Muscle of leg (tissue), 11 donors: ENCODE results near the gene ECI2. TPM values are rescaled to one million over a fixed set of nuclear protein-coding genes. Genes with fewer than 3 reads are reported as not detected.
"Not testable (repeated sequence)": the region's sequence is repeated elsewhere in the genome, so short reads cannot be mapped to it uniquely, and the experiment has no call there.

Experiments used
- DNase-seq: peaks from one replicate; pipeline ENCODE4 v3.0.0; 2013
- H3K27ac ChIP-seq: one replicate; pipeline ENCODE4 v1.5.1; 2013; ENCODE audit warnings: mild to moderate bottlenecking, low read length, control low read depth
- H3K27me3 ChIP-seq: one replicate; pipeline ENCODE4 v1.6.1; 2013; ENCODE audit warnings: low read length; ENCODE audit not compliant: control insufficient read depth, insufficient read depth
- H3K36me3 ChIP-seq: one replicate; pipeline ENCODE4 v1.6.1; 2013; ENCODE audit warnings: low read length; ENCODE audit not compliant: control insufficient read depth, insufficient read depth
- H3K4me1 ChIP-seq: one replicate; pipeline ENCODE4 v1.6.1; 2013; ENCODE audit warnings: low read length; ENCODE audit not compliant: control insufficient read depth, insufficient read depth
- H3K4me3 ChIP-seq: one replicate; pipeline ENCODE4 v1.5.1; 2013; ENCODE audit warnings: low read length, control low read depth
- H3K9me3 ChIP-seq: replicated peaks from 2 replicates; pipeline ENCODE4 v1.6.1; 2013; ENCODE audit warnings: low read depth, low read length; ENCODE audit not compliant: control insufficient read depth
- WGBS: methylation state at CpG from one replicate; pipeline ENCODE4 v1.1.5; 2013; ENCODE audit warnings: missing lambda C conversion rate; ENCODE audit not compliant: insufficient coverage; 5-methylcytosine and 5-hydroxymethylcytosine counted together
- polyA plus RNA-seq, 8 donors: library from polyadenylated mRNA; unstranded; fragments of 120-200 nt; gene quantifications; one replicate each; pipeline versions ENCODE4 v1.2.1 to v1.2.3, GENCODE V29; 2013; ENCODE audit warnings: inconsistent platforms in 1 of 8, low replicate concordance in 1 of 8; ENCODE audit not compliant: insufficient read length in 8 of 8, insufficient read depth in 1 of 8
- total RNA-seq: library from RNA; stranded (reverse); fragments of 120-200 nt; gene quantifications from one replicate; pipeline ENCODE4 v1.2.4, GENCODE V29; 2013

ECI2 gene
- total and polyA plus RNA-seq, 9 donors: 44.6 to 61.5 (median 52.5) TPM

DNA sequence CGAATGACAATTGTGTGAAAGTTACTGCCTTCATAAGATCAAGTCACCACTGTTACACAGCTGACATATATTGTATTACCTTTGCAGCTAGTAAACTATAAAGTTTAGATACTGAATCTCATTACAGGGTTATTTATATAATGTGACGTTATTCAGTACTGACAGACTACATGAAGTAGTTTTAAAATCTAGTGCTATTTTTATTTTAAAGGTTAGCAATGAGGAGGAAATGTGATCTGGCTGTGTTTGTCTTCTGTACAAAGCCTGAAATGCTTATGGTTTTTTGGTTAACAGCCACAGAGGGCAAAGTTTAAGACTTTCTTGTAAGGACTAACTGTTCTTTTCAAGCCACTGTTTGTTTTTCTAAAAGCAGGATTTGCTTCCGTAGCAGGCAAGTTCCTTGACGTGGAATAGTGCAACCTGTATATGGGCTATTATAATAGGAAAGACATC lies 26.0 kb downstream of the ECI2 start:
- not testable (repeated sequence) for H3K36me3 ChIP-seq, H3K27me3 ChIP-seq, DNase-seq, H3K27ac ChIP-seq, H3K4me3 ChIP-seq, H3K4me1 ChIP-seq
- WGBS: no CpG with 5 or more reads among the region's 4 CpGs
- H3K9me3 ChIP-seq: peaks cover 10% of the 10 kb centered on the region

DNA sequence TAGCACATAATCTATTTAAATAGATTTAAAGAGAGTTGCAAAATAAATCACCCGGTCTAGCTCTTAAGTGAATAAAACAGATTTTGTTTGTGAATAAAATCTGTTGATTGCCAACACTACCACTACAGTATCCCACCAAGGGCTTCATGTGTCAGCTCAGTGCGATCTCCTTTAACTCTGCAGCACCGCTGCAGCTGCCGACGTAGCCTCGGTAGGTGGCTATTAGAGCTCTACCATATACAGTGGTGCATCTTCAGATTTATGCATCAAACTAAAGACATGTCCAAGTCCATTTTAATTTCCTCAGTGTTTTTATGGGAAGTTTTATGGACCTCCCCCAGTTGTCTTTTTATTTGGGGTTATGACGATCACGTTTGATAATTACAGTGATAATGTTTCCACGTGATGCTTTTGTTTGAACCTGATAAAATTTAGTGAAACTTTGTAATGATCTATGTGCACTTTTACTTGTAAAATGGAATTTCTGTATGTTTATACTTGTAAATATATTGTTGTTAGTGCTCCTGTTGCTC lies 26.7 kb downstream of the ECI2 start:
- WGBS: no CpG with 5 or more reads among the region's 9 CpGs
- Histone ChIP-seq H3K9me3 (peaks cover 9% of the 10 kb centered on the region), H3K4me1 (no peaks in the 10 kb centered on the region), H3K27me3 (no peaks in the 10 kb centered on the region), H3K27ac (no peak overlapping the region), H3K4me3 (no peak overlapping the region), H3K36me3 (no peaks in the 10 kb centered on the region)
- peak; percentile 6 for DNase-seq

DNA sequence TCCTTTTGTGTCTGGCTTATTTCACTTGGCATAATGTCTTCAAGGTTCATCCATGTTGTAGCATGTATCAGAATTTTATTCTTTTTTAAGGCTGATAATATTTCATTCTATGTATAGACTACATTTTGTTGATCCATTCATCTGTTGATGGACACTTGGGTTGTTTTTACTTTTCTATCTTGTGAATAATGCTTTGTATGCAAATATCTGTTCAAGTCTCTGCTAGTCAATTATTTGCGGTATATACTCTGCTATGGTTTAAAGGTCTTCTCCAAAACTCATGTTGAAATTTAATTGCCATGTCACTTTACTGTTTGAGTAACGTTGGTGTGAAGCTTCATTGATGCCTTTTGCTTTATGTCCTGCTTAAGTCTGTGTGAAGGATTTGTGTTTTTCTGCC lies 27.5 kb downstream of the ECI2 start:
- Histone ChIP-seq H3K27me3 (no peaks in the 10 kb centered on the region), H3K27ac (no peak overlapping the region), H3K4me1 (no peaks in the 10 kb centered on the region), H3K4me3 (no peak overlapping the region), H3K36me3 (no peaks in the 10 kb centered on the region), H3K9me3 (peaks cover 4% of the 10 kb centered on the region)
- WGBS: no CpG with 5 or more reads among the region's 2 CpGs
- DNase-seq: no peak

DNA sequence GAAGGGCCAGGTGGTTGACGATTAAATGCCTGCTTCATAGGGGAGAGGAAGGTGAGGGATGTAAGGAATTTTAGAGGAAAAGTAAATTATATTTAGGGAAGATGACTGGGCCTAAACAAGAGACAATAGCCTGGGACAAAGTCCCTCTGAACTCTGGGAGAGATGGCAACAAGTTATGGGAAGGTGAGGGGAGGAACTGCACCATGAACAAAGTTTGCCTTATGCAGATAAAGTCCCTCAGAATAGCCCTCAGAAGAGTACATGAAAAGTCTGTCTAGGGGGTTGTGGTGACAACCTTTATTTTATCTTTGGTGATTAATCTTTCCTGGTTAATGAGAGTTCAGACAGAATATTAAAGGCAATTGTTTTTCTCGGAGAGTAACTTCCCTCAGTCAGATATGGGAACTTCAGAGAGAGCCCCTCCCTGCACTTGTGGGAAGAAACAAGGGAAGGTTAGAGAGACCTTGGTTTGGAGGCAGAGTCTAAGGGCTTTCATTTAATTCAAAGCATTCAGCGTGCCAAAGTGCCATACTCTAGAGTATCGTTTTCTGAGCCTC lies 29.3 kb downstream of the ECI2 start:
- Histone ChIP-seq H3K27me3 (no peaks in the 10 kb centered on the region), H3K9me3 (no peaks in the 10 kb centered on the region), H3K4me3 (no peak overlapping the region), H3K4me1 (no peaks in the 10 kb centered on the region), H3K36me3 (no peaks in the 10 kb centered on the region), H3K27ac (no peak overlapping the region)
- WGBS: 88% methylated on average over 1 of the region's 4 CpGs
- DNase-seq: no peak

DNA sequence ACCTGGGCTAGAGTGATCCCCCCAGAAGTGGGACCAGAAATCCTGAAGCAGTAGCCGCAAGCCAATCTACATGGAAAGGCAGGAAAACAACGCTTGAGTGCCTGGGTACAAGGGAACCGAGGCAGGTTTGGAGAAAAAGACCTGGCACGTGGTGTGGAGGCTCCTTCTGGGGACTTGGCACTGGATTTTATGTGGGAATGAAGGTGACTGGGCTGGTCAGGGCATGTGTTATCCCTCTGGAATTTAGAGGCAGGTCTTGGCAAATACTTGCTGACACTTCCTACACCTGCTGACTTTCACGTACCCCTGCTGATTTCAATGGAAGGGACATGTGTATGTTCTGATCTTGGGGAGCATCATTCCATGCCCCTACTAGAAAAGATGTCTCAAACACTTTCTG lies 31.4 kb downstream of the ECI2 start:
- WGBS: 92% methylated on average over 5 of the region's 5 CpGs
- Histone ChIP-seq H3K36me3 (no peaks in the 10 kb centered on the region), H3K9me3 (no peaks in the 10 kb centered on the region), H3K4me1 (no peaks in the 10 kb centered on the region), H3K27me3 (no peaks in the 10 kb centered on the region), H3K4me3 (no peak overlapping the region), H3K27ac (no peak overlapping the region)
- no peak for DNase-seq

DNA sequence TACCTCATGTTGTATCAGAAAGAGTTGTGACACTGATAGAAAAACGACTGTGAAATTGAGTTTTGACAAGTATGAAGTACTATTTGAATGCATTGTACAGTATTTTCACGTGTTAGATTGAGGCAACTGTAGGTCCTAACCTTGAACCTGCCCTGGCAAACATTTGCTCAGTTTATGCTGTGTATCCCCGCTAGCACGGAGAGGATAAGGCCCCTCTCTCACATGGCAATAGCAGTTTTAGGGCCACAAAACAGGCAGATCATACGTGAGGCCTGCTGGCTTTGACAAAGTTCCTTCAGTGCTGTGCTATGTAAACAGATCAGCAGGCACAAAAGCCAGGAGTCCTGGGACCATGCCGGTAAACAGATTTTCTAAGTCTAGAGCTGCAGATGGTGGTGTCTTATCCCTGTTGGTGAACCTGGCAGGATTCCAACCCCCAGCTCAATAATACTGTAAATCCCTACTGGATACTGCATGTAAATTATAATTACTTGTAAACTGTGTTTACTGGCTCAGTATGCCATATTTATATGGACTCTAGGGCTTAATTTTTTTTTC lies 32.6 kb downstream of the ECI2 start:
- H3K4me1 ChIP-seq: no peaks in the 10 kb centered on the region
- H3K27me3 ChIP-seq: no peaks in the 10 kb centered on the region
- H3K27ac ChIP-seq: no peak overlapping the region
- peak; percentile 13 for DNase-seq
- no peaks in the 10 kb centered on the region for H3K9me3 ChIP-seq
- 45% methylated on average over 4 of the region's 6 CpGs for WGBS
- H3K4me3 ChIP-seq: no peak overlapping the region
- H3K36me3 ChIP-seq: no peaks in the 10 kb centered on the region

DNA sequence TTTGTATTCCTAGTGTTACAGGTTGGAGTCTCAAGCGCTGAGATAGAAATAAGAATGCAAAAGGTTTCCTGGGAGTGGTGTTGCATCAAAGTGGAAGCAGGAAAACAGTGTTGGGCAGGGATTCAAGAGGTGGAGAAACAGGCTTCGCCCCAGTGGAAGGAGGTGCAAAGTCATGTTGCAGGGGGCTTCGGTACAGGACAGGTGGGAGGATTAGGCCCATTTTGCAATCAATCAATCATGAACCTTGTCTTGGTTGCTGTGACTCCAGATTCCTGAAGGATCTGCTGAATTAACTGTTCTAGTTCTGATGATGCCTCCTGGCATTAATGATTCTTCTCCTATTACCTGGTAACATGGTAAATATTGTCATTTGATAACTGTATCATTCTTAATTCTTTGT lies 34.1 kb downstream of the ECI2 start:
- WGBS: 100% methylated on average over 2 of the region's 3 CpGs
- no peaks in the 10 kb centered on the region for H3K4me1 ChIP-seq
- H3K9me3 ChIP-seq: no peaks in the 10 kb centered on the region
- H3K4me3 ChIP-seq: no peak overlapping the region
- H3K27ac ChIP-seq: no peak overlapping the region
- no peak for DNase-seq
- H3K36me3 ChIP-seq: no peaks in the 10 kb centered on the region
- no peaks in the 10 kb centered on the region for H3K27me3 ChIP-seq

DNA sequence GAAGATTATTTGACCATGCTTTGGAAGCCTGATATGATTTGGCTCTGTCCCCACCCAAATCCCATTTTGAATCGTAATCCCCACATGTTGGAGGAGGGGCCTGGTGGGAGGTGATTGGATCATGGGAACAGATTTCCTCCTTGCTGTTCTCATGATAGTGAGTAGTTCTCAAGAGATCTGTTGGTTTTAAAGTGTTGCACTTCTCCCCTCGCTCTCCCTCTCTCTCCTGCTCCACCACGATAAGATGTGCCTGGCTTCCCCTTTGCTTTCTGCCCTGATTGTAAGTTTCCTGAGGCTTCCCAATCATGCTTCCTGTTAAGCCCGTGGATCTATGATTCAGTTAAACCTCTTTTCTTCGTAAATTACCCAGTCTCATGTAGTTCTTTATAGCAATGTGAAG lies 34.7 kb downstream of the ECI2 start:
- no peak for DNase-seq
- no peak overlapping the region for H3K4me3 ChIP-seq
- no peak overlapping the region for H3K27ac ChIP-seq
- WGBS: no CpG with 5 or more reads among the region's 5 CpGs
- no peaks in the 10 kb centered on the region for H3K9me3 ChIP-seq
- H3K4me1 ChIP-seq: no peaks in the 10 kb centered on the region
- no peaks in the 10 kb centered on the region for H3K27me3 ChIP-seq
- H3K36me3 ChIP-seq: no peaks in the 10 kb centered on the region

DNA sequence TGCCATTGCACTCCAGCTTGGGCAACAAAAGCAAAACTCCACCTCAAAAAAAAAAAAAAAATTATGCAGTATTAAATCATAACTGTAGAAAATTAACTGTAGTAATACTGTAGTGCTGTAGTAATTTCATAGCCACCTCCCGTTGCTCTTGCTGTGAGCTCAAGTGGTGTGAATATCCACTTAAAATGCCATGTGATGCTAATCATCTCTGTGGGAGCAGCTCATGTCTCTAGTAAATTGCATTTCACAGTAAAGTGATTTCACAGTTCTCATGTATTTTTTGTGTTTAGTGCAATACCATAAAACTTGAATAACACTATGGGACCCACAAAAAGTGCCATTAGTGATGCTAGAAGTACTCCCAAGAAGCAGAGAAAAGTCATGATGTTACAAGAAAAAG lies 42.1 kb downstream of the ECI2 start:
- no peak for DNase-seq
- Histone ChIP-seq H3K4me1 (no peaks in the 10 kb centered on the region), H3K4me3 (no peak overlapping the region), H3K36me3 (no peaks in the 10 kb centered on the region), H3K9me3 (no peaks in the 10 kb centered on the region), H3K27ac (no peak overlapping the region), H3K27me3 (no peaks in the 10 kb centered on the region)
- WGBS: 40% methylated on average over 1 of the region's 1 CpG

DNA sequence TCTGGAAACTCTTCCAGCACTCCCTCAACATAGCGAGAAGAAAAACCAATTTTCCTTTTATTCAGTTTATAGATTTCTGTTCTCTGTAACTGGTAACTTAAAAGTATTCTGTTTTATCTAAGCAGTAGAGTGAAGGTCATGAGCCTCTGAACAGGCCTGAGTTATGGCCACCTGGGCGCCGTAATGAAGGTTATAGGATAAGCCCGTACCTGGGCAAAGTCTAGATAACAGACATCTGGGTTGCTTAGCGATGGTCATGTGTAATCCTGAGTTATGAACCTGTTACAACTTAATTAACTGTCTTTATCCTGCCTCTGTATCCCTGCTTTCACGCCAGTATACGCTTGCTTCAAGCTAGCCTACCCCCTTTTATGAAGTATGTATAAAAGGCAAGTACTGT lies 43.4 kb downstream of the ECI2 start:
- WGBS: 80% methylated on average over 2 of the region's 7 CpGs
- Histone ChIP-seq H3K4me3 (no peak overlapping the region), H3K36me3 (no peaks in the 10 kb centered on the region), H3K27ac (no peak overlapping the region), H3K4me1 (no peaks in the 10 kb centered on the region), H3K27me3 (no peaks in the 10 kb centered on the region), H3K9me3 (no peaks in the 10 kb centered on the region)
- DNase-seq: no peak

DNA sequence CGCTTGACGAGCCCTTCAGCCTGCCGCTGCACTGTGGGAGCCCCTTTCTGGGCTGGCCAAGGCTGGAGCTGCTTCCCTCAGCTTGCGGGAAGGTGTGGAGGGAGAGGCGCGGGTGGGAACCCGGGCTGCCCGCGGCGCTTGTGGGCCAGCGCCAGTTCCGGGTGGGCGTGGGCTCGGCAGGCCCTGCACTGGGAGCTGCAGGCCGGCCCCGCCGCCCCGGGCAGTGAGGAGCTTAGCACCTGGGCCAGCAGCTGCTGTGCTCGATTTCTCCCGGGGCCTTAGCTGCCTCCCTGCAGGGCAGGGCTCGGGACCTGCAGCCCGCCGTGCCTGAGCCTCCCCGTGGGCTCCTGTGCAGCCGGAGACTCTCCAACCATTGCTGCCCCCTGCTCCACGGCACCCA lies 45.3 kb downstream of the ECI2 start:
- H3K9me3 ChIP-seq, H3K4me1 ChIP-seq, DNase-seq, H3K27me3 ChIP-seq, H3K36me3 ChIP-seq, H3K4me3 ChIP-seq, H3K27ac ChIP-seq: not testable (repeated sequence)
- 95% methylated on average over 23 of the region's 26 CpGs for WGBS
